ENCODE results near the gene CTDSPL. TPM values are rescaled to one million over a fixed set of nuclear protein-coding genes. Genes with fewer than 3 reads are reported as not detected.
"Not testable (repeated sequence)": the region's sequence is repeated elsewhere in the genome, so short reads cannot be mapped to it uniquely, and the experiment has no call there.

CTDSPL gene
- total and polyA plus RNA-seq, 7 donors = 2.7 to 24.6 (median 6.8) TPM

- DNase-seq = no peak
- H3K9me3 ChIP-seq = no peaks in the 10 kb centered on the region
- intact Hi-C loops (cut with DNase I) = no loop called here
- H3K4me3 ChIP-seq = peak overlapping the region; percentile 79
- H3K4me1 ChIP-seq = peaks cover 5% of the 10 kb centered on the region
- TF ChIP-seq CTCF (IDR thresholded peaks at IDR 0.05) = no peak
- no peak for ATAC-seq
- H3K27me3 ChIP-seq (ENCODE audit: insufficient read depth in 3 of 3, low read length in 2 of 3) = peaks cover 0 to 5% (median 4%) of the 10 kb centered on the region in 3 donors
- H3K36me3 ChIP-seq (ENCODE audit: insufficient read depth in 1 of 2, low read depth in 1 of 2) = no peaks in the 10 kb centered on the region
- H3K27ac ChIP-seq = peak overlapping the region; percentile 47
- WGBS, 3 donors = 32 to 42% (median 41%) methylated on average over 8 of the region's 8 CpGs
These were observed 168.7 kb downstream of the CTDSPL start for GRCh38 chr3:38030126-38031021.

- ATAC-seq (peak; percentile 33 to 69 (median 52)), DNase-seq (peak; percentile 43 to 68)
These were observed 169.6 kb downstream of the CTDSPL start for GRCh38 chr3:38031022-38031994.

GRCh38 chr3:38032328-38032865 is 170.7 kb downstream of the CTDSPL start:
- peaks cover 0 to 5% (median 4%) of the 10 kb centered on the region in 3 donors for H3K27me3 ChIP-seq (ENCODE audit: insufficient read depth in 3 of 3, low read length in 2 of 3)
- H3K27ac ChIP-seq = no peak overlapping the region
- DNase-seq = no peak
- WGBS, 3 donors = 94 to 100% (median 97%) methylated on average over 1 of the region's 1 CpG
- H3K36me3 ChIP-seq (ENCODE audit: insufficient read depth in 1 of 2, low read depth in 1 of 2) = no peaks in the 10 kb centered on the region
- TF ChIP-seq CTCF (IDR thresholded peaks at IDR 0.05) = no peak
- intact Hi-C loops (cut with DNase I) = no loop called here
- no peaks in the 10 kb centered on the region for H3K9me3 ChIP-seq
- peaks cover 5% of the 10 kb centered on the region for H3K4me1 ChIP-seq
- no peak overlapping the region for H3K4me3 ChIP-seq
- no peak for ATAC-seq

More at GRCh38 chr3:38031022-38031994, 169.6 kb downstream of the CTDSPL start:
- no peak for TF ChIP-seq CTCF (IDR thresholded peaks at IDR 0.05)
- intact Hi-C loops (cut with DNase I) = no loop called here
- Histone ChIP-seq H3K9me3 (no peaks in the 10 kb centered on the region), H3K4me3 (no peak overlapping the region), H3K27ac (no peak overlapping the region), H3K4me1 (peaks cover 5% of the 10 kb centered on the region), H3K27me3 (ENCODE audit: insufficient read depth in 3 of 3, low read length in 2 of 3) (peaks cover 0 to 5% (median 4%) of the 10 kb centered on the region in 3 donors), H3K36me3 (ENCODE audit: insufficient read depth in 1 of 2, low read depth in 1 of 2) (no peaks in the 10 kb centered on the region)
- WGBS, 3 donors = 31 to 51% (median 36%) methylated on average over 9 of the region's 9 CpGs

GRCh38 chr3:38033586-38033985 is 171.9 kb downstream of the CTDSPL start:
- H3K27ac ChIP-seq; intact Hi-C loops (cut with DNase I); H3K4me1 ChIP-seq; H3K9me3 ChIP-seq; H3K36me3 ChIP-seq (ENCODE audit: insufficient read depth in 1 of 2, low read depth in 1 of 2); ATAC-seq; H3K27me3 ChIP-seq (ENCODE audit: insufficient read depth in 3 of 3, low read length in 2 of 3); H3K4me3 ChIP-seq; DNase-seq: not testable (repeated sequence)
- WGBS, 3 donors = 88 to 94% (median 90%) methylated on average over 6 to 7 of the region's 7 CpGs

Other genes with a start within 250 kb of the CTDSPL start
- 1 to 10 TPM in 1 of 4 donors, under 1 TPM in 3; 0.75 to 2.1 (median 0.87) TPM for gene VILL, start 128.9 kb downstream of the CTDSPL start, total RNA-seq
- gene VILL, start 128.9 kb downstream of the CTDSPL start, polyA plus RNA-seq = 1 to 10 TPM in 1 of 3 donors, under 1 TPM in 2; 0.65 to 1.3 (median 0.96) TPM
- 1 to 10 TPM; 2.4 to 7.9 (median 4.9) TPM for gene PLCD1, start 167.8 kb downstream of the CTDSPL start, total RNA-seq
- gene PLCD1, start 167.8 kb downstream of the CTDSPL start, polyA plus RNA-seq = 1 to 10 TPM; 3.0 to 5.6 (median 4.8) TPM
- gene DLEC1, start 177.3 kb downstream of the CTDSPL start, total RNA-seq = under 1 TPM in 2 of 4 donors, not detected in 2; 0.04 to 0.09 TPM
- gene DLEC1, start 177.3 kb downstream of the CTDSPL start, polyA plus RNA-seq = under 1 TPM; 0.01 to 0.09 (median 0.05) TPM

Measured in psoas muscle (tissue), 8 donors.